ENCODE data around the gene RAPGEF5.

The RAPGEF5 gene

DNA sequence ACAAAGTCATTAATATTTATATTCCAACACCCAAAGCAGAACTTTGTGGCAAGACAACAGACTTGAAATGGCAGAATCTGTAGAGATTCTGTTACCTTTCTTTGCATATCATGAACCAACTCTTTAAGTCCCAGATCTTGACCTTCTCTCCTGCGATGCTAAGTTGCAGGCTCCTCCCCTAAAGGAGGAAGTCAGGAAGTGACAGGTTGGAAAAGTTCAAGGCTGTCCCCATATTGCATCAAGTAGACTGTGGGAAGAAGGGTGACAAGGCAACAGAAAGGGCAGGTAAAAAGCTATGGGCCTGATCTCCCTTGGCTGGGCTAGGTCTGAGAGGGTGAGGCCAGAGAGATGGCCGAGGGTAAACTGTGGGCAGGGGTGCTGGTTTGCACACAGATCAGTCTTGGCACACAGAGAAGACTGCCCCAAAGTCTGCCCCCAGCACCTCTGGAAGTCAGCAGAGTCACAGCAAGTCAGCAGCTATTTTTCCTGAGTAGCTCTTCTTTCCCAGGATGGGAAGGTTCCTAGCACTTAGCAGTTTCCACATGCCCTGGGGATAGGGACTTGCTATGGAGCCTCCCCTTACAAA is 115.1 kb downstream of the RAPGEF5 start:
- in situ Hi-C loops (cut with MboI; ENCODE audit: low sequenced_read_pairs), result no loop called here
- peaks cover 2% of the 10 kb centered on the region; the same call in 1 of the 2 replicates for H3K9me3 ChIP-seq
- no peak for DNase-seq (ENCODE audit: low spot score in 2 of 2)
- no peaks in the 10 kb centered on the region for H3K27me3 ChIP-seq (ENCODE audit: low read depth)
- H3K4me1 ChIP-seq, result peaks cover 4% of the 10 kb centered on the region; the same call in 1 of the 2 replicates
- no peak overlapping the region for H3K4me3 ChIP-seq
- H3K36me3 ChIP-seq (replicated peaks), result no peaks in the 10 kb centered on the region

DNA sequence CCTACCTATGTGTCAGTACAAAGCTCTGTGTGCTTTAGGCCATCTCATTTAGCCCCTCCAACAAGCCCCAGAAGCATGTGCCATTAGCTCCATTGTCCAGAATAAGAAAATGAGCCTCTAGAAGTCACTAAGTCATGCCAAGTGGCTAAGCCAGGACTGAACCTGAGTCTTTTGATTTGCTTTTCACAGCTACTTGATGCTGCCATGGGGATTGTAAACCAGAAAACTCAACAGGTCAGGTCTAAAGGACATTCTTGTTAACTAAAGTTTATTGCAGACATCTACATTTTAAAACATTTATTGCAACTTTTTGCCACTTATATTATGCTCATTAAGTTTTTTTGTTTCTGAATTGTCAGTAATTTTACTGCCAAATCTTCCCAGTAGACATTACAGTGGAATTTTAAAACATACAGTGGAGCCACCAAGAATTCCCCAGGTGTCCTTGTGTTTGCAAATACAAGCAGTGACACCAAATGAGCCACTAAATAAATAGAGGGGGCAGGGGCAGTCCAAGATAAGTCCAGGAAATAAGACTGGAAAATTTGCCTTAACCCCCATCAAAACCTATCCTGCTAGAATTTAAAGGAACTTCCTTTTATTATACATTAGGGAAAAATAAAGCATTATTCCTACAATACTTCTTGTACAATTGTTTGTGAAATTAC is 115.9 kb downstream of the RAPGEF5 start:
- Histone ChIP-seq H3K27me3 (ENCODE audit: low read depth) (no peaks in the 10 kb centered on the region), H3K9me3 (peaks cover 2% of the 10 kb centered on the region; the same call in 1 of the 2 replicates), H3K4me1 (peaks cover 4% of the 10 kb centered on the region; the same call in 1 of the 2 replicates), H3K36me3 (replicated peaks) (no peaks in the 10 kb centered on the region), H3K4me3 (no peak overlapping the region)
- no peak for DNase-seq (ENCODE audit: low spot score in 2 of 2)
- in situ Hi-C loops (cut with MboI; ENCODE audit: low sequenced_read_pairs), result no loop called here

GRCh38 chr7:22238354-22239311 is 118.3 kb downstream of the RAPGEF5 start:
- no peaks in the 10 kb centered on the region for H3K9me3 ChIP-seq
- in situ Hi-C loops (cut with MboI; ENCODE audit: low sequenced_read_pairs), result no loop called here
- no peak for DNase-seq (ENCODE audit: low spot score in 2 of 2)
- H3K27me3 ChIP-seq (ENCODE audit: low read depth), result no peaks in the 10 kb centered on the region
- no peak overlapping the region for H3K4me3 ChIP-seq
- peaks cover 9% of the 10 kb centered on the region; the same call in 1 of the 2 replicates for H3K4me1 ChIP-seq
- no peaks in the 10 kb centered on the region for H3K36me3 ChIP-seq (replicated peaks)

DNA sequence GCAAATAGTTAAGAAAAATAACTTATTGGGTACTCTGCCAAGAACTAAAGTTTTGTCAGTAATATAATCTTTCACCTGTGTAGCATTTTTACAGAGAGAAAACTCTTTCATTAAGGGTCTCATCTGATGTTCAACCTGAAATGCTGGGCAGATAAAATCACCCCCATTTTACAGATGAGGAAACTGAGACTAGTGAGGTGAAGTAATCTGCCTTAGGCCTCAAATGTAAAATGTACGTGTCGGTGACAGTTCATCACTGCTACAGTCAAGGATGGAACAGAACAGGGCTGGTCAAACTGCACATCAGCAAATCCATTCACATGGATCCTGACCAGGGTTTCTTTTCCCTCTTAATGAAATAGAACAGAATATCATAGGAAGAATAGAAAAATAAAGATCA is 121.8 kb downstream of the RAPGEF5 start:
- Histone ChIP-seq H3K4me1 (peaks cover 4% of the 10 kb centered on the region; the same call in 1 of the 2 replicates), H3K36me3 (replicated peaks) (no peaks in the 10 kb centered on the region), H3K9me3 (no peaks in the 10 kb centered on the region), H3K27me3 (ENCODE audit: low read depth) (no peaks in the 10 kb centered on the region), H3K4me3 (no peak overlapping the region)
- no peak for DNase-seq (ENCODE audit: low spot score in 2 of 2)
- in situ Hi-C loops (cut with MboI; ENCODE audit: low sequenced_read_pairs), result no loop called here

DNA sequence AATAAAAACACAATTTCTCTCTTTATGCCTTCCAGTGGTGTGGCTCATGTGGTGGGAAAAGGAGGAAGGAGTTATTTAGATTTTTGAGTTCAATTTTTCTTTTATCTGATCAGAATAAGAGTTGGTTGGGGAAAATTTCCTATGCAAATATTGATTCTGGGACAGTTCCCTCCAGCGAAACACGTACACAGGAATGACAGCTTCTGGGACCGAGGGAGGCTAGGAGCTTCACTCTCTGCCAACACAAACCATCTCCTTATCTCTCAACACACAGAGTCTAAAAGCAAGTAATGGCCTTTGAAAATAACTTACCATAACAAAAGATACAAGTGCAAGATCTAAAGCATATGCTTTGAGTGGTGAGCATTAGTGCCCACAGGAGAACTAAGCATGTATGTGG is 122.7 kb downstream of the RAPGEF5 start:
- DNase-seq (ENCODE audit: low spot score in 2 of 2), result no peak
- Histone ChIP-seq H3K9me3 (no peaks in the 10 kb centered on the region), H3K36me3 (replicated peaks) (no peaks in the 10 kb centered on the region), H3K4me3 (no peak overlapping the region), H3K4me1 (peaks cover 4% of the 10 kb centered on the region; the same call in 1 of the 2 replicates), H3K27me3 (ENCODE audit: low read depth) (no peaks in the 10 kb centered on the region)
- in situ Hi-C loops (cut with MboI; ENCODE audit: low sequenced_read_pairs), result no loop called here

DNA sequence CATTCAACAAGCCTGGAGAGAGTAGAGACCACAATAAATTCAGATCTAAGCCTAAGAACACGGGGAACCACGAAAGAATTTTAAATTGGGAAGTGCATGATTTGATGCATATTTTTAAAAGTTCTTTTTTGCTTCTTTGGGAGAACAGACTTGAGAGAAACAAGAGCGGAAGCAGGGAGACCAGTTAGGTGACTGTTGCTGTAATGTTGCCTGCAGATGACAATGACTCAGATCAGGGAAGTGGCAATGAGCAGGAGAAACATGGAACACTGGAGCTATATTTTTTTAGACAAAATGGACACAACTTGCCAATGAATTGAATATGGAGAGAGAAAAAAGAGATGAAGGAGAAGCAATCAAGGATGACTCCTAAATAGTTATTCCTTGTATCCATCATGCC is 125.1 kb downstream of the RAPGEF5 start:
- no peaks in the 10 kb centered on the region for H3K27me3 ChIP-seq (ENCODE audit: low read depth)
- H3K36me3 ChIP-seq (replicated peaks), result no peaks in the 10 kb centered on the region
- no peak overlapping the region for H3K4me3 ChIP-seq
- in situ Hi-C loops (cut with MboI; ENCODE audit: low sequenced_read_pairs), result no loop called here
- DNase-seq (ENCODE audit: low spot score in 2 of 2), result no peak
- H3K4me1 ChIP-seq, result peaks cover 4% of the 10 kb centered on the region; the same call in 1 of the 2 replicates
- no peaks in the 10 kb centered on the region for H3K9me3 ChIP-seq

- H3K4me3 ChIP-seq, result no peak overlapping the region
- in situ Hi-C loops (cut with MboI; ENCODE audit: low sequenced_read_pairs), result no loop called here
- no peaks in the 10 kb centered on the region for H3K36me3 ChIP-seq (replicated peaks)
- H3K9me3 ChIP-seq, result no peaks in the 10 kb centered on the region
- DNase-seq (ENCODE audit: low spot score in 2 of 2), result no peak
- peaks cover 4% of the 10 kb centered on the region; the same call in 1 of the 2 replicates for H3K4me1 ChIP-seq
- no peaks in the 10 kb centered on the region for H3K27me3 ChIP-seq (ENCODE audit: low read depth)
Observed at GRCh38 chr7:22231141-22231540, 125.8 kb downstream of the RAPGEF5 start.

DNA sequence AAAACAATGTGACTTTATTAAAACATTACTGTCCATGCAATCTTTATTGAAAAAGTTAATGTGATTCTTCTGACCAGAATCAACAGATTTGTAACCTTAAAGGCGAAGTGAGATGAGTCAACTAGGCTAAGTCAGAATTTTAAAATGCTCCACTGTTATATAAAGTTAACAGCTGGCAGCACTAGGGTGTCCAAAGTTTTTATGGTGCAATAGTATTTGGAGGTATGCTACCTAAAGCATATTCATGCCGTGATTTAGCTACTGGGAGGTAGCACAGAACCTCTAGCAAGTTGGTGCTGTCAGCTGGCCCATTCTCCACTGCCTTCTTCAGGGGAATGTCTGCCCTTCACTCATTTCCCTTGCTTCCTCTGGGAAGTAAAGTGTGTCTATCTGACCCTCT is 126.7 kb downstream of the RAPGEF5 start:
- Histone ChIP-seq H3K36me3 (replicated peaks) (no peaks in the 10 kb centered on the region), H3K27me3 (ENCODE audit: low read depth) (no peaks in the 10 kb centered on the region), H3K9me3 (no peaks in the 10 kb centered on the region), H3K4me3 (no peak overlapping the region), H3K4me1 (peaks cover 4% of the 10 kb centered on the region; the same call in 1 of the 2 replicates)
- DNase-seq (ENCODE audit: low spot score in 2 of 2), result no peak
- in situ Hi-C loops (cut with MboI; ENCODE audit: low sequenced_read_pairs), result no loop called here

DNA sequence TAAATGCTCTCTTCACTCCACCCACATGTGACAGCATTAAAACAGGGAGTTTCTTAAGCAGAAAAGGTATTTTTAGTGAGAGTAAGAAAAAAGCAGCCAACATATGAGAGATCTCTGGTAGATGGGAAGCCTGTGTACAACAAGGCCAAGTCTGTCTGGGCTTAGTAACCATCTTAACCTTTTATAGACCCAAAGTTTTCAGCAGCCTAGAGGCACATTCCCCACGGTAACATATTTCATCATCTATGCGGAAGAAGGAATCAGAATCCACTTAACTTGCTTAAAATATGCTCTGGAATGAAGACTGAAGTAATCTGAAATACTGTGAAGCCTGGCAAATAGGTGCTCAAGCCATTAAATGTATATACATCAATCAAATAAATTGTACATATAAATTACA is 127.8 kb downstream of the RAPGEF5 start:
- in situ Hi-C loops (cut with MboI; ENCODE audit: low sequenced_read_pairs), result no loop called here
- no peak overlapping the region for H3K4me3 ChIP-seq
- peaks cover under 1% of the 10 kb centered on the region; the same call in 1 of the 2 replicates for H3K4me1 ChIP-seq
- H3K27me3 ChIP-seq (ENCODE audit: low read depth), result no peaks in the 10 kb centered on the region
- no peaks in the 10 kb centered on the region for H3K9me3 ChIP-seq
- no peaks in the 10 kb centered on the region for H3K36me3 ChIP-seq (replicated peaks)
- DNase-seq (ENCODE audit: low spot score in 2 of 2), result no peak

DNA sequence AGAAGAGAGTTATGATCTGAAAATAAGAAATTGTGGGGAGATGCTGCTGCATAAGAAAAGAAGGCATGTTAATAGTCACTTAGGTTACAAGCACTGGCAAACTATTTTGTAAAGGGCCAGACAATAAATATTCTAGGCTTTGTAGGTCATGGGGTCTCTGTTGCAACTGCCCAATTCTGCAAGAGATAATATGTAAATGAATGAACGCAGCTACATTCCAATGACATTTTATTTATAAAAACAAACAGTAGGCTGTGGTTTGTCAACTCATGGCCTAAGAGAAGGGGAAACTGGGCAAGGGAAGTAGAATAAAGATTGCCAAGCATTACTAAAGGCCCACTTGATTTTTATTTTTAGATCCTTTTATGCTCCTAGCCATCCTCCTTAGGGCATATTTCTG is 133.1 kb downstream of the RAPGEF5 start:
- Histone ChIP-seq H3K4me3 (no peak overlapping the region), H3K27me3 (ENCODE audit: low read depth) (no peaks in the 10 kb centered on the region; the same call in 1 of the 2 replicates), H3K9me3 (no peaks in the 10 kb centered on the region), H3K4me1 (peaks cover 7% of the 10 kb centered on the region), H3K36me3 (replicated peaks) (no peaks in the 10 kb centered on the region)
- in situ Hi-C loops (cut with MboI; ENCODE audit: low sequenced_read_pairs), result no loop called here
- DNase-seq (ENCODE audit: low spot score in 2 of 2), result no peak

DNA sequence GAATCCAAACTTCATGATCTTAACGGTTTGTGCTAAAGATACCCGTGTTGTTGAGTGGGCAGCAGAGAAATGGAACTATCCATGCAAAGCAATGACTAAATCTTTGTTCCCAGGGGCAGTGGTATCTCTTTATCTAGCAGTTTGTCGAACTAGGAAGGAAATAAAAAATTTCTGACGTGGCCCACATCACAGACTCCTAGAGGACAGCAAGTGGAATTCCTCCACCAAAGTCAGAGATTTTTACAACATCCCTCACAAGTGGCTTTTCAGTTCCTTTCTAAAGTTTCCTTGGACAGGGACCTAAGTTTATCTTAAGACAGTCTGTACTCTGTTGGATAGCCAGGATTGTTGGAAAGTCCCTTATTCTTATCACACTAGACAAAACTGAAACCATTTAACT is 136.0 kb downstream of the RAPGEF5 start:
- no peaks in the 10 kb centered on the region; the same call in 1 of the 2 replicates for H3K27me3 ChIP-seq (ENCODE audit: low read depth)
- DNase-seq (ENCODE audit: low spot score in 2 of 2), result no peak
- in situ Hi-C loops (cut with MboI; ENCODE audit: low sequenced_read_pairs), result no loop called here
- H3K4me3 ChIP-seq, result no peak overlapping the region
- H3K9me3 ChIP-seq, result no peaks in the 10 kb centered on the region
- H3K4me1 ChIP-seq, result peaks cover 7% of the 10 kb centered on the region
- no peaks in the 10 kb centered on the region for H3K36me3 ChIP-seq (replicated peaks)

DNA sequence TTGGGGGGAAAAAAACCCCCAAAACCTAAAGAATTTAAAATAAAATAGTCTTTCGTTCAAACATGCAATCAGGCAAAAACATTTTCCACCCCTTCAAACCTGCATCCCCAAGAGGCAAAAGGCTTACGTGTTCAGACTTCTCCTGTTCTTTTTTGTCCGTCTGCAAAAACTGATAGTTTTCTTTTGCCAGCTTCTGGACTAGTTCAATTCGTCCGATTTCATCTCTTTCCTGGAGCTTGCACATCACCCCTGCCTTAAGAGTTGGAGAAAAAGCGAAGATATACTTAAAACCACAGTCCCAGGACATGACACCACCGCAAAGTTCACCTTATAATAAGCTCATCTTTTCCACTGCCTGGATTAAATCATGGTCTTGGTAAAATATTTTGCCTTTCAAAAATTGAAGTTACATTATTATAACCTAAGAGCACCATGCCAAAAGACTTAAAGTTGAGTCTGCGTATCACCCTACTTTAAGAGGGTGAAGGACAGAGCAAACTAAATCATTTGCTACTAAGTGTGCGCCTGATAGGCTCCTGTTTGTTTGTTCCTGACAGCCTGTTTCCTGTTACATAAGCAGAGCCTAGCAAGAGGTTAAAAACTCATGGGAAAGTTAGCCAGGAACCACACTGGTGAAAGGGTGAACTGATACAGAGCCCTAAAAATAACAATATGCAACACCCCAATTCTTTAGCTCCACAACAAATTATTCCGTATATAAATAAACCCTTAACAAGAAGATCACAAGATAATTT is 137.0 kb downstream of the RAPGEF5 start:
- peaks cover 7% of the 10 kb centered on the region for H3K4me1 ChIP-seq
- no peak for DNase-seq (ENCODE audit: low spot score in 2 of 2)
- in situ Hi-C loops (cut with MboI; ENCODE audit: low sequenced_read_pairs), result no loop called here
- no peaks in the 10 kb centered on the region; the same call in 1 of the 2 replicates for H3K27me3 ChIP-seq (ENCODE audit: low read depth)
- H3K9me3 ChIP-seq, result no peaks in the 10 kb centered on the region
- H3K36me3 ChIP-seq (replicated peaks), result no peaks in the 10 kb centered on the region
- no peak overlapping the region for H3K4me3 ChIP-seq

GRCh38 chr7:22219036-22219435 is 137.9 kb downstream of the RAPGEF5 start:
- DNase-seq (ENCODE audit: low spot score in 2 of 2), result no peak
- Histone ChIP-seq H3K27me3 (ENCODE audit: low read depth) (no peaks in the 10 kb centered on the region; the same call in 1 of the 2 replicates), H3K4me1 (peaks cover 6% of the 10 kb centered on the region), H3K36me3 (replicated peaks) (no peaks in the 10 kb centered on the region), H3K4me3 (no peak overlapping the region), H3K9me3 (no peaks in the 10 kb centered on the region)
- in situ Hi-C loops (cut with MboI; ENCODE audit: low sequenced_read_pairs), result no loop called here

Measured in HAP-1 (cell line).